BE2C (cell line): Measurements from ENCODE around the gene RNU2-63P.
"Not testable (repeated sequence)": the region's sequence is repeated elsewhere in the genome, so short reads cannot be mapped to it uniquely, and the experiment has no call there.

Source experiments
- DNase-seq: peaks from one replicate; pipeline ENCODE4 v3.0.0-alpha.2; 2020
- H3K27me3 ChIP-seq: fragments of 250-450 bp; sonication (Bioruptor Pico); 2 replicates; pipeline ENCODE4 v1.5.1; 2020; ENCODE audit warnings: mild to moderate bottlenecking
- H3K36me3 ChIP-seq: fragments of 250-450 bp; sonication (Bioruptor Pico); 2 replicates; pipeline ENCODE4 v1.5.1; 2020; ENCODE audit warnings: mild to moderate bottlenecking
- H3K4me1 ChIP-seq: fragments of 250-450 bp; sonication (Bioruptor Pico); 2 replicates; pipeline ENCODE4 v1.5.1; 2020
- H3K4me3 ChIP-seq: 2 replicates; pipeline ENCODE4 v1.5.1; 2011; ENCODE audit warnings: low read depth, low read length
- H3K9me3 ChIP-seq: fragments of 250-450 bp; sonication (Bioruptor Pico); 2 replicates; pipeline ENCODE4 v1.5.1; 2020
- TF ChIP-seq, protein P1 (sequence below): IDR thresholded peaks from 2 replicates; pipeline ENCODE4 v1.5.1; 2012; ENCODE audit warnings: mild to moderate bottlenecking, low read depth, low read length

RNU2-63P gene

GRCh38 chr2:88006912-88007439, 9.4 kb downstream of the RNU2-63P start:
- TF ChIP-seq, protein P1, sequence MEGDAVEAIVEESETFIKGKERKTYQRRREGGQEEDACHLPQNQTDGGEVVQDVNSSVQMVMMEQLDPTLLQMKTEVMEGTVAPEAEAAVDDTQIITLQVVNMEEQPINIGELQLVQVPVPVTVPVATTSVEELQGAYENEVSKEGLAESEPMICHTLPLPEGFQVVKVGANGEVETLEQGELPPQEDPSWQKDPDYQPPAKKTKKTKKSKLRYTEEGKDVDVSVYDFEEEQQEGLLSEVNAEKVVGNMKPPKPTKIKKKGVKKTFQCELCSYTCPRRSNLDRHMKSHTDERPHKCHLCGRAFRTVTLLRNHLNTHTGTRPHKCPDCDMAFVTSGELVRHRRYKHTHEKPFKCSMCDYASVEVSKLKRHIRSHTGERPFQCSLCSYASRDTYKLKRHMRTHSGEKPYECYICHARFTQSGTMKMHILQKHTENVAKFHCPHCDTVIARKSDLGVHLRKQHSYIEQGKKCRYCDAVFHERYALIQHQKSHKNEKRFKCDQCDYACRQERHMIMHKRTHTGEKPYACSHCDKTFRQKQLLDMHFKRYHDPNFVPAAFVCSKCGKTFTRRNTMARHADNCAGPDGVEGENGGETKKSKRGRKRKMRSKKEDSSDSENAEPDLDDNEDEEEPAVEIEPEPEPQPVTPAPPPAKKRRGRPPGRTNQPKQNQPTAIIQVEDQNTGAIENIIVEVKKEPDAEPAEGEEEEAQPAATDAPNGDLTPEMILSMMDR: no peak
- H3K36me3 ChIP-seq: no peaks in the 10 kb centered on the region
- no peaks in the 10 kb centered on the region for H3K9me3 ChIP-seq
- DNase-seq: no peak
- H3K4me3 ChIP-seq: no peak overlapping the region
- no peaks in the 10 kb centered on the region for H3K27me3 ChIP-seq
- H3K4me1 ChIP-seq: no peaks in the 10 kb centered on the region

- TF ChIP-seq, protein P1: no peak
- Histone ChIP-seq H3K36me3 (no peaks in the 10 kb centered on the region), H3K27me3 (no peaks in the 10 kb centered on the region), H3K9me3 (no peaks in the 10 kb centered on the region), H3K4me3 (no peak overlapping the region), H3K4me1 (no peaks in the 10 kb centered on the region)
- DNase-seq: no peak
These were observed 10.6 kb downstream of the RNU2-63P start for GRCh38 chr2:88005776-88006175.

GRCh38 chr2:88003074-88003755, 13.1 kb downstream of the RNU2-63P start:
- no peaks in the 10 kb centered on the region for H3K27me3 ChIP-seq
- TF ChIP-seq, protein P1: no peak
- no peak for DNase-seq

DNA sequence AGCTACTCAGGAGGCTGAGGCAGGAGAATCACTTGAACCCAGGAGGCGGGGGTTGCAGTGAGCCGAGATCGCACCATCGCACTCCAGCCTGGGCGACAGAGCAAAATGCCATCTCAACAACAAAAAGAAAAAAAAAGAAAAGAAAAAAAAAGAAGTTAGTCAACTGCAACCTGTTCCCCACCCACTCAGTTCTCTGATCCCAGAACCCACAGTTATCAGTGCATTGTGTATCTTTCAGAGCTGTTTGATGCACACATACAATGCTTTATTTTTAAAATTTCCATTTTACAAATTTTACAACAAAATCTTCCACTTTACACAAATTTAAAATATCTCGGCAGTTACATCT, 14.0 kb downstream of the RNU2-63P start:
- TF ChIP-seq, protein P1: no peak
- Histone ChIP-seq H3K27me3 (no peaks in the 10 kb centered on the region), H3K4me3 (no peak overlapping the region), H3K36me3 (no peaks in the 10 kb centered on the region), H3K4me1 (no peaks in the 10 kb centered on the region), H3K9me3 (no peaks in the 10 kb centered on the region)
- DNase-seq: no peak

More at GRCh38 chr2:88003074-88003755, 13.1 kb downstream of the RNU2-63P start:
- no peaks in the 10 kb centered on the region for H3K9me3 ChIP-seq
- H3K4me1 ChIP-seq: no peaks in the 10 kb centered on the region
- H3K36me3 ChIP-seq: no peaks in the 10 kb centered on the region
- H3K4me3 ChIP-seq: no peak overlapping the region

GRCh38 chr2:88000474-88000873, 15.9 kb downstream of the RNU2-63P start:
- H3K27me3 ChIP-seq, H3K9me3 ChIP-seq, DNase-seq, H3K4me1 ChIP-seq, H3K36me3 ChIP-seq, H3K4me3 ChIP-seq: not testable (repeated sequence)

DNA sequence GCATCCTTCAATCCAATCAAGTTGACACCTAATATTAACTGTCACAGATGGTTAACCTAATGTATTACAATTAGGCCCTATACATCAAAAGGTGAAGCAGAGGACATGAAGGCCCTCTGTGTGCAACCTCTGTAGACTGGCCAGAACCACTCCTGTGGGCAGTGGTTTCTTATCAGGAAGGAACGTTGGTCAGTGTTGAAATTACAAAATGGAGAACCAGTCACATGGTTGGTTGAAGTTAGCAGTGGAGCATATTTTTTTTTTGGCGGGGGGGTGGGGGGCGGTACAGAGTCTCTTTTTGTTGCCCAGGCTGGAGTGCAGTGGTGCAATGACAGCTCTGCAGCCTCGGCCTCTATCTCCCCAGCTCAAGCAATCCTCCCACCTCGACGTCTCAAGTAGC, 19.8 kb downstream of the RNU2-63P start:
- no peak for DNase-seq
- Histone ChIP-seq H3K36me3 (no peaks in the 10 kb centered on the region), H3K4me3 (no peak overlapping the region), H3K9me3 (no peaks in the 10 kb centered on the region), H3K4me1 (no peaks in the 10 kb centered on the region), H3K27me3 (no peaks in the 10 kb centered on the region)
- TF ChIP-seq, protein P1: no peak

DNA sequence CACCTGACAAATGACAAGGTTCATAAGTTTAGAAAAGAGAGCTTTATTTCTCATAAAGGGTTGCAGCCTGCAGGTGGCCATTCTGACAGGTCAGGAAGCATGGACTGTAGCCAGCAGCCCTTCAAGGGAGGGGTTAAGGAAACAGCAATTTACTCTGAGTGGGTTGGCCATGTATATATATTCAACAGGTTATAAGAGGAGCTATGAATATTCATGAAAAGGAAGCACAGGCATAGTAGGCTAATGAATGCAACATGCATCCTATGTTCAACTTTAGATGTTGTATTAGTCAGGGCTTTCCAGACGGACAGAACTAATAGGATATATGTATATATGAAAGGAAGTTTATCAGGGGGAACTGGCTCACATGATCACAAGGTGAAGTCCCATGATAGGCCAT, 20.6 kb downstream of the RNU2-63P start:
- H3K27me3 ChIP-seq: no peaks in the 10 kb centered on the region
- no peak overlapping the region for H3K4me3 ChIP-seq
- no peaks in the 10 kb centered on the region for H3K9me3 ChIP-seq
- no peaks in the 10 kb centered on the region for H3K36me3 ChIP-seq
- H3K4me1 ChIP-seq: no peaks in the 10 kb centered on the region
- TF ChIP-seq, protein P1: no peak
- no peak for DNase-seq

GRCh38 chr2:87994304-87994850, 22.0 kb downstream of the RNU2-63P start:
- not testable (repeated sequence) for H3K27me3 ChIP-seq, H3K4me3 ChIP-seq, H3K36me3 ChIP-seq, DNase-seq, H3K4me1 ChIP-seq, H3K9me3 ChIP-seq

- not testable (repeated sequence) for H3K4me3 ChIP-seq, DNase-seq, H3K36me3 ChIP-seq, H3K27me3 ChIP-seq, H3K4me1 ChIP-seq, H3K9me3 ChIP-seq
These were observed 23.8 kb downstream of the RNU2-63P start for GRCh38 chr2:87992569-87992968.
